GM18868 (cell line): ENCODE results near the gene PWP1.
"Not testable (repeated sequence)": the region's sequence is repeated elsewhere in the genome, so short reads cannot be mapped to it uniquely, and the experiment has no call there.

Experiments used
- ATAC-seq: cut with Tn5 transposase; IDR thresholded peaks from one replicate; pipeline ENCODE4 v1.9.1; 2021; ENCODE audit warnings: mild to moderate bottlenecking, moderate library complexity; ENCODE audit not compliant: unreplicated experiment

Gene PWP1

GRCh38 chr12:107667464-107667863 is 18.1 kb upstream of the PWP1 start:
- no peak for ATAC-seq

DNA sequence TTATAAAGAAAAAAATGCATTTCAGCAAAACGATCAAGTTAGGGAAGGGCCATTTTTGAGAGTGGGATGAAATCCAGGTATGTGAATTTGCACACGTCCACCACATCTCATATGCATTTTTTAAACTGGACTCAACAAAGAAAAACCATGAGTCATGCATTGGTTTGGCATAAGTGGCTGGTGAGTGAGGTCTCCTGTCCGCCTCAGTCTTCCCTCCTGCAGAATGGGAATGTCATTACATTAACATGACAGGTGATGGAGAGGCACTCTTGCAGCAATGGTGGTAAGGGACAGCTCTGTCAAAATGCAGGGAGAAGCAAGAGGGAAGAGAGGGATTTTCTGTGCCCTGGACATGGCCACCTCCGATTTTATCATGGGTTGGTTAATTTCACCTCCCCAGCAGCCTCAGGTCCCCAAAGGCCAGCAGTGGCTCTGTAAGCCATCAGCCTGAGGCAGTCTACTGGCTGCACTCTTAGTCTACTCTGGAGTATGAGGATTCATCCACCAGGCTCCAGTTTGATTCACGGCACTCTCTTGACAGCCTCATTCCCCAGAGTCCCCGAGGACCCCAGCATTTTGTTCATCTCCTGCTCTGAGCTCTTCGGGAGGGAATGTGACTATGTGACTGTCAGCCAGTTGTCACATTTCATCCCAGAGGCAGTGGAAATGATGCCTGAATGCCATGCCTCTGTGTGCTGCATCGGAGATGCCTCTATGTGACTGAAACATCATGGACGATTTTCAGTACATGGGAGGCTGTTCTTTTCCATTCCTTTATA is 17.1 kb upstream of the PWP1 start:
- ATAC-seq, result no peak

- ATAC-seq, result no peak
Observed at GRCh38 chr12:107669946-107670345, 15.7 kb upstream of the PWP1 start.

DNA sequence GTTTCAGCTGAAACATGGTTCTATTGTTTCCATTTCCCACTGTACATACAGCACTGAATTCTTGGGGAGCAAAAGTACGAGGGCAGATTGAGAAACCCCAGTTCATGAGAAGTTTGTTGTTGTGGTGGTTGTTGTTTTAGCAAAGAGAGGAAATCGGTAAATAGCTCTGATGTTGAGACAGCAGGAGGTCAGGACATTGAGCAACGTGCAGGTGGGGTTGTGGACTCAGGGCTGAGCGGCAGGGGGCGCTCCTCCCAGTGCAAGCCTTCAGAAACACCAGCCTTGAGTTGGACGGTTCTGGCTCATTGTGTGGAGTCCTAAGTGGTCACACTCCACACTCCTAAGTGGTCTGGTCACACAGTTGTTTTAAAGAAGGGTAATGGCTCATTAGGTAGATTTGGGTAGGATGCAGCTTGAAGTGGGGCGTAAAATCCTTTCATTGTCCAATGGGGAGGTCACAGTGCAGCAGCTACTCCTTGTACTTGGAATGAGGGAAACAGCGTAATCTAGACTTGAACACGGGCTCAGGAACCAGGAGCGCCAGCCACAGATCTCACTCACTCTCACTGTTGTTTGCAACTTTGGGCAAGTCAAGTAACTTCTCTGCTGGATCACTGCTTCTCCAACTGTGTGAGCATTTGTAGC is 14.5 kb upstream of the PWP1 start:
- no peak for ATAC-seq

DNA sequence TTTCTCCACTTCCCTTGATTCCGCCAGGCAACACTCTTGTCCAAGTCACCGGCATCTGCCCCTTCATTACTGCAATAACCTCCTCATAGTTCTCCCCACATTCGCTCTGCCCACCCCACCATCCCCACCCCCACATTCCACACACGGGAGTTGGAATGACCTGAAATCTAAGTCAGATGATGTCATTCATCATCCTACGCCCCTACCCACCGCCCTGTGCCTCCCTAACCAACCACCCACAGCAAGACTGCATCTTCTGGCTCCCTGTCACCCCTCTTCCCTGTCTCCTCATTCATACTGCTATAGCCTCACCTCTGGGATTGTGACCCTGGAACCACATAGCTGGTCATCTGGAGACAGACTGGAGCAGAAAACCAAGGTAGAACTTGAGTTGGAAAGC is 7.9 kb upstream of the PWP1 start:
- no peak for ATAC-seq

- ATAC-seq, result no peak
Observed at GRCh38 chr12:107679336-107679735, 6.3 kb upstream of the PWP1 start.

DNA sequence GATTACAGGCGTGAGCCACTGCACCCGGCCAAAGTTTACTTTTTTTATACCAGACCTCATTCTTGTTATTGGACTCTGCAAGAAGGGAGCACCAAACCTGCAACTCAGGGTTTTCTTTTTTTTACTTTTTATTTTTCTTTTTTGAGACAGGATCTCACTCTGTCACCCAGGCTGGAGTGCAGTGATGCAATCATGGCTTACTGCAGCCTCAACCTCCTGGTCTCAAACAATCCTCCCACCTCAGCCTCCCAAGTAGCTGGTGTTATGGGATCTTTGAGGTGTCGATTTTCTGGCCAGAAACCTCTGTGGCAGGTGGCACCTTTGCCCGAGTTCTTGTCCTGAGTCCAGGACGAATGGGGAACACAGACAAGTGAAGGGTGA is 4.2 kb upstream of the PWP1 start:
- no peak for ATAC-seq

DNA sequence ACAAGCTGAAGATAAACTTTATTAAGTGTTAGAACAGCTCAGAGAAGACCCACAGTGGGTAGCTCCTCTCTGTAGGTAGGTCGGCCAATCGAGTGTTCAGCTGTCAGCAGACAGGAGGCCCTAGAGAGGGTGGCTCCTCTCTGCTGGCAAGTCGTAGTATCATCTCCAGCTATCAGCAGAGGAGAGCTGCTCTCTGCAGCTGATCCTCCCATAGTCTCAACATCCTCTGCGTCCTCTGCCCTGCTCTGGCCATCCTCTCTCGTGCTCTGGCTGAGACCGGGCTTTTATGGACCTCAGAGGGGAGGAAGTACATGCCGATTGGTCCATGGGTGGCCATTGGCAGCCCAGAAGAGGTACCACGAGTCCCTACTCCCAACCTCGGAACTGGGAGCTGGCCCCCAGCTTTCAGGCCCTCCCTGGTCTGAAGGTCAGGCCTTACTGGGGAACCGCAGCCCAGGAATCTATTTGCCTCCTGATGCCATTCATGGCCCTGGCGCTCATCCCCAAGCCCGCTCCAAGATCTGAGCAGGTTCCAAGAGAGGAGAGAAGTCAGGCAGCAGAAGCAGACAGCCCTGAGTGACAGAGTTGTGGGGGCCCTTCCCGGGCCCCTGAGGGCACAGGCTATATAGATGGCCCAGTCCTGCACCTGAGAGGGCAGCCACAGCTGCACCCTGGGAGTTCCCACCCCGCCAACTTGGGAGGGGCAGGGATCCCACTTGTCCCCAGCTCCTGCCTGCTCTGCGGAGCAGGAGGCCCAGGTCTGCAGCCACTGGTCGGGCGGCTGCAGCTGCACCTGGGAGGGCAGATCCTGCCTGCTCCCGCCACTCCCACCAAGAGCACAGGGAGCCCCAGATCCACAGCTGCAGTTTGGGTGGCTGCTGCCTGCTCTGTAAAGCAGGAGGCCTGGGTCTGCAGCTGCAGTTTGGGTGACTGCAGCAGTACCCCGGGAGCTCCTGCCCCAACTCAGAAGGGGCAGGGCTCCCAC is 3.5 kb upstream of the PWP1 start:
- no peak for ATAC-seq

DNA sequence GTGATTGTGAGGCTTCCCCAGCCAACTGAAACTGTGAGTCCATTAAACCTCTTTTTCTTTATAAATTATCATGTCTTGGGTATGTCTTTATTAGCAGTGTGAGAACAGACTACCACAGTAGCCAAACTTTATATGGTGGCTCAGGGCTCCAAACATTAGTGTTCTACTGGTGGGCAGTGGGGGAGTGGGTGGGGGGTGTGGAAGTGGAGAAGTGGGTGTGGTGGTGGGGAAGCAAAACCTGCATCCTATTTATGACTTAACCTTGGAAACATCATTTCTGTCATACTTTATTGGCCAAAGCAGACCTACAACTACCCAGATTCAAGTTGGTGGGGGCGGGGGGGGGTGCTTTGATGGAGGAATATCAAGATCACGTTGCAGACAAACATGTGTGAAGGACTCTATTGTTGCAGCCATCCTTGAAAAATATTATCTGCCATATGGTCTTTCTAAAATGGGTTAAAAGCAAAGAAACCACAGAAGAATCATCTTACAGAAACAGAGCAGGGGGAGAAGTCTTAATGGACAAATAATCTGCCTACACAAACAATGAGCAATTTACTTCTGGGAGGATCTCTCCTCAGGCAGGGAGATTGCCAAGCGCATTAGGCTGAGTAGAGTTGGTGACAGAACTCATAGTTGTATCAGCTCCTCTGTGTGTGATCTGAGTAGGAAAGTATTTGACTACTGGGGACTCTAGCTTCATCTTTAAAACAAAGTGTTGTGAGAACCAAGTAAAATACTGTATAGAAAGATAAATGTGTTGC is 1.4 kb upstream of the PWP1 start:
- no peak for ATAC-seq

- ATAC-seq, result no peak
Observed at GRCh38 chr12:107684990-107685359, 624 bp upstream of the PWP1 start.

DNA sequence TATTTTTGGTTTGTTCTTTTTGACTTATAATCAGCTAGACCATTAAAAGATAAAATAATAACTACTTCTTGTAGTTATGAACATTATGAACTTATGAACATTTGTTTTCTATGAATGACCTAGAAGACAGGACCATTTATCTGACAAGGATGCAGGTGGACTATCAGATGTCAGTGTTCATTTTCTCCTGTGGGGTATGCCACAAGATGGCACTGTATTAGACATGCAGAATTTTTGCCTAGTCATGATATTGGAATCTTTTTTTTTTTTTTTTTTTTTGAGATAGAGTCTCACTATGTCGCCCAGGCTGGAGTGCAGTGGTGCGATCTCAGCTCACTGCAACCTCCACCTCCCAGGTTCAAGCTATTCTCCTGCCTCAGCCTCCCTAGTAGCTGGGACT is 10.2 kb downstream of the PWP1 start:
- not testable (repeated sequence) for ATAC-seq

DNA sequence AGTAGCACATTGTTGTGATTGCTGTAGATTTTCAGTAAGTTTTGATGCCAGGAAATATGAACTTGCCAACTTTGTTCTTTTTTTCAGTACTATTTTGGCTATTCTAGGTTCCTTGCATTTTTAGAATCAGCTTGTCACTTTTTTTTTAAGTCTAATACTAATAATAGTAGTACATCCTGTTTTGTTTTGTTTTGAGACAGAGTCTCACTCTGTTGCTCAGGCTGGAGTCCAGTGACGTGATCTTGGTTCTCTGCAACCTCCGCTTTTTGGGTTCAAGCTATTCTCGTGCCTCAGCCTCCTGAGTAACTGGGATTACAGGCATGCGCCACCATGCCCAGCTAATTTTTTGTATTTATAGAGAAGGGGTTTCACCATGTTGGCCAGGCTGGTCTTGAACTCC is 16.5 kb downstream of the PWP1 start:
- no peak for ATAC-seq

GRCh38 chr12:107704041-107704440 is 18.4 kb downstream of the PWP1 start:
- ATAC-seq, result no peak

DNA sequence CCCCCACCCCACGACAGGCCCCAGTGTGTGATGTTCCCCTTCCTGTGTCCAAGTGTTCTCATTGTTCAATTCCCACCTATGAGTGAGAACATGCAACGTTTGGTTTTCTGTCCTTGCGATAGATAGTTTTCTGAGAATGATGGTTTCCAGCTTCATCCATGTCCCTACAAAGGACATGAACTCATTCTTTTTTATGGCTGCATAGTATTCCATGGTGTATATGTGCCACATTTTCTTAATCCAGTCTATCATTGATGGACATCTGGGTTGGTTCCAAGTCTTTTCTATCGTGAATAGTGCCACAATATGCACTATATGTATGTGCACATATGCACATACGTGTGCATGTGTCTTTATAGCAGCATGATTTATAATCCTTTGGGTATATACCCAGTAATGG is 19.9 kb downstream of the PWP1 start:
- ATAC-seq, result not testable (repeated sequence)

- no peak for ATAC-seq
Observed at GRCh38 chr12:107715780-107716179, 30.2 kb downstream of the PWP1 start.

DNA sequence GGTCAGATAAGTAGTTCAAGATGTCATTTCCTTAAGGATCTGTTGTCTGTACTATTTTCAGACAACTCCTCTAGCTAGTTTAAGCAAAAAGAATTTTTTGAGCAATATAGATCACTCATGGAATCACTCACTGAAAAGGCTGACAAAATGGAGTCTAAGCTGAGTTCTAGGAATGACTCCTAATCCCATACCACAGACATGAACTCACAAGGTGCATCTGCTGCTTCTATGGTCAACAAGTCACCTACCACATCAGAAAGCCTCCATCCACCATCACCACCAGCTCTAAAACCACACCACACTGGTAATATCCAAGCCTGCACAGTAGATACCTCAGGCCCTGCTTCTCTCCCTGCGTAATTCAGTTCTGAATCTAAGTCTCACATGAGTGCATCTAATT is 33.0 kb downstream of the PWP1 start:
- ATAC-seq, result no peak

DNA sequence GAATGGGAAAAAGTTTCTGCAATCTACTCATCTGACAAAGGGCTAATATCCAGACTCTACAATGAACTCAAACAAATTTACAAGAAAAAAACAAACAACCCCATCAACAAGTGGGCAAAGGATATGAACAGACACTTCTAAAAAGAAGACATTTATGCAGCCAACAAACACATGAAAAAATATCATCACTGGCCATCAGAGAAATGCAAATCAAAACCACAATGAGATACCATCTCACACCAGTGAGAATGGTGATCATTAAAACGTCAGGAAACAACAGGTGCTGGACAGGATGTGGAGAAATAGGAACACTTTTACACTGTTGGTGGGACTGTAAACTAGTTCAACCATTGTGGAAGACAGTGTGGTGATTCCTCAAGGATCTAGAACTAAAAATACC is 41.7 kb downstream of the PWP1 start:
- ATAC-seq, result not testable (repeated sequence)

- not testable (repeated sequence) for ATAC-seq
Observed at GRCh38 chr12:107727742-107728141, 42.1 kb downstream of the PWP1 start.

DNA sequence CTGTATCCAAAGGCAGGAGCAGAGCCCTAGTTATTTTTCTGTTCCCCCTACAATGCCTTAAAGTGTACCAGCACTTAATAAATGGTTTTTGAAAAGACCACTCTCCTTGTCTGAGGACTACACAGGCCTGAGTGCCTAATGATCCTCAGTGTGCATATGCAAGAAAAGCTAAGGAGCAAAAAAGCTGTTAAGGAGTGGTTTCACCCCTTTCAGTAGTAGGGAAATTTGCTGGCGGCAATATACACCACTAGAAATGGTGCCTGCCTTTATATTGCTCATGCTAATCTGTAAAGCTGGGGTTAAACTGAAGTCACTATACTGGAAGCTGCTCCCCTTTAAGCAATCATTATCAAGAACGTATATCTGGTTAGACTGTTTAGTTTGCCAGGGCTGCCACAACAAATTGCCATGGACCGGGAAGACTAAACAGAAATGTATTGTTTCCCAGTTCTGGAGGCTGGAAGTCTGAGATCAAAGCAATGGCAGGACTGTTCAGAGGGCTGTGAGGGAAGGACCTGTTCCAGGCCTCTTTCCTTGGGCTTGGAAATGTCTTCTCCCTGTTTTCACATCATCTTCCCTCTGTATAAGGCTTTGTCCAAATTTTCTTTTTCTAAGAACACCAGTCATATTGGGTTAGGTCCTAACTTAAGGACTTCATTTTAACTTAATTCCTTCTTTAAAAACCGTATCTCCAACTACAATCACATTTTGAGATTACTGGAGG is 45.2 kb downstream of the PWP1 start:
- ATAC-seq, result no peak

GRCh38 chr12:107731366-107731765 is 45.8 kb downstream of the PWP1 start:
- ATAC-seq, result no peak
